GM19025 (cell line): ENCODE data around the gene POLR2H.

Source experiments
- ATAC-seq: cut with Tn5 transposase; IDR thresholded peaks from one replicate; pipeline ENCODE4 v1.9.1; 2021; ENCODE audit warnings: mild to moderate bottlenecking, low read depth, moderate library complexity; ENCODE audit not compliant: unreplicated experiment

The POLR2H gene

GRCh38 chr3:184361532-184361931, at the start of gene POLR2H, which contains the start of gene CLCN2:
Gene POLR2H, plus strand, starts transcription at chr3:184361710. Its CDS starts 1,783 bp downstream, at chr3:184363493.
Gene CLCN2, minus strand, starts transcription at chr3:184361605. Its CDS starts 126 bp downstream, at chr3:184361479.
- peak; percentile 47 for ATAC-seq

GRCh38 chr3:184314363-184314699, 47.2 kb upstream of the POLR2H start, which contains the start of gene EIF4G1:
Gene EIF4G1, plus strand, starts transcription at chr3:184314606. Its CDS starts 1,191 bp downstream, at chr3:184315797.
- ATAC-seq: peak; percentile 80

- peak; percentile 48 for ATAC-seq
These were observed 46.6 kb upstream of the POLR2H start for GRCh38 chr3:184314700-184315542.

GRCh38 chr3:184315543-184315867, 46.0 kb upstream of the POLR2H start:
- no peak for ATAC-seq

GRCh38 chr3:184315871-184316661, 45.4 kb upstream of the POLR2H start:
- no peak for ATAC-seq

- ATAC-seq: no peak
These were observed 44.7 kb upstream of the POLR2H start for GRCh38 chr3:184316792-184317191.

- no peak for ATAC-seq
These were observed 44.3 kb upstream of the POLR2H start for GRCh38 chr3:184317201-184317600.

- ATAC-seq: no peak
These were observed 41.4 kb upstream of the POLR2H start for GRCh38 chr3:184320104-184320445.

GRCh38 chr3:184321666-184322065, 39.8 kb upstream of the POLR2H start:
- no peak for ATAC-seq

GRCh38 chr3:184322731-184323487, 38.6 kb upstream of the POLR2H start:
- no peak for ATAC-seq

GRCh38 chr3:184323696-184324095, 37.8 kb upstream of the POLR2H start:
- ATAC-seq: no peak

- no peak for ATAC-seq
These were observed 36.2 kb upstream of the POLR2H start for GRCh38 chr3:184325269-184325668.

GRCh38 chr3:184325715-184326369, 35.7 kb upstream of the POLR2H start:
- ATAC-seq: no peak

GRCh38 chr3:184327171-184327570, 34.3 kb upstream of the POLR2H start:
- ATAC-seq: no peak

- ATAC-seq: no peak
These were observed 33.0 kb upstream of the POLR2H start for GRCh38 chr3:184328516-184328915.

- no peak for ATAC-seq
These were observed 29.0 kb upstream of the POLR2H start for GRCh38 chr3:184332370-184333090.

- no peak for ATAC-seq
These were observed 28.3 kb upstream of the POLR2H start for GRCh38 chr3:184333190-184333589.

- ATAC-seq: no peak
These were observed 27.8 kb upstream of the POLR2H start for GRCh38 chr3:184333700-184334099.

- ATAC-seq: no peak
These were observed 26.9 kb upstream of the POLR2H start for GRCh38 chr3:184334470-184335158.
